ENCODE data around the gene TPRN.

GRCh38 chr9:137245450-137246421 lies 45.2 kb upstream of the TPRN start:
- TF ChIP-seq CTCF (IDR thresholded peaks at IDR 0.05) (no peak), POLR2A (IDR thresholded peaks at IDR 0.05) (no peak)
